HCT116 (cell line): ENCODE measurements around the gene NPFFR1. TPM values are rescaled to one million over a fixed set of nuclear protein-coding genes. Genes with fewer than 3 reads are reported as not detected.

Experiments used
- ATAC-seq: fragments of 200-7000 bp; cut with Tn5 transposase; 2 replicates; pipeline ENCODE4 v1.9.1; 2020; ENCODE audit warnings: mild to moderate bottlenecking, moderate library complexity
- BruUV-seq: library from RNA; stranded (reverse); fragments of 400-500 nt; replicated peaks from 2 replicates; lab custom pipeline; 2021; lab: Mats Ljungman, UMichigan
- CTCF ChIA-PET: fragments of 300-600 bp; sonication (Branson Sonifier 250); formaldehyde crosslinking; loops from one replicate; lab custom pipeline; 2021; ENCODE audit warnings: antibody characterized with exemption; lab: Charles Lee
- POLR2A ChIA-PET: fragments of 300-600, 350-600 bp; sonication (Branson Sonifier 250); formaldehyde crosslinking; loops from one replicate; lab custom pipeline; 2021; ENCODE audit warnings: antibody characterized with exemption; lab: Charles Lee
- RAD21 ChIA-PET, 2 experiments: fragments of 300-600 bp; sonication (Branson Sonifier 250); formaldehyde crosslinking; loops; one replicate each; lab custom pipeline; 2023; ENCODE audit warnings: low total read pairs in 2 of 2; ENCODE audit not compliant: uncharacterized antibody in 2 of 2, unreplicated experiment in 2 of 2, low non-redundant PET in 1 of 2; lab: Charles Lee
- DNase-seq: peaks from one replicate; pipeline ENCODE4 v3.0.0-alpha.2; 2010; ENCODE audit warnings: low read depth, low spot score
- H2AFZ ChIP-seq: fragments of 200-600 bp; shearing (Covaris generic), sonication (generic); 2 replicates; pipeline ENCODE4 v1.6.1; 2017; ENCODE audit warnings: low read depth, mixed run types, mixed read lengths, antibody characterized with exemption, low read length; ENCODE audit not compliant: poor library complexity, severe bottlenecking
- H3K27ac ChIP-seq: 2 replicates; pipeline ENCODE4 v1.5.1; 2012; ENCODE audit warnings: low read depth, low read length
- H3K27me3 ChIP-seq: fragments of 200-600 bp; sonication (generic); 2 replicates; pipeline ENCODE4 v1.6.1; 2016; ENCODE audit warnings: mixed run types, low read length, mixed read lengths; ENCODE audit not compliant: insufficient read depth
- H3K36me3 ChIP-seq, 2 experiments: fragments of 200-500 bp in 1 of 2; fragments of 200-600 bp in 1 of 2; sonication (Bioruptor generic) in 1 of 2; sonication (generic) in 1 of 2; 2 replicates each; pipeline versions ENCODE4 v1.5.1 to v1.6.1; 2014 to 2016; ENCODE audit warnings: low read length in 2 of 2, inconsistent platforms in 1 of 2, mixed read lengths in 1 of 2, mixed run types in 1 of 2; ENCODE audit not compliant: insufficient read depth in 2 of 2, control insufficient read depth in 1 of 2
- H3K4me1 ChIP-seq, 2 experiments: fragments of 200-600 bp in 1 of 2; sonication (generic) in 1 of 2; 2 replicates each; pipeline versions ENCODE4 v1.5.1 to v1.6.1; 2012 to 2017; ENCODE audit warnings: low read length in 2 of 2, inconsistent platforms in 1 of 2, mild to moderate bottlenecking in 1 of 2, mixed read lengths in 1 of 2, mixed run types in 1 of 2, moderate library complexity in 1 of 2; ENCODE audit not compliant: insufficient read depth in 2 of 2, control insufficient read depth in 1 of 2
- H3K4me2 ChIP-seq: fragments of 200-600 bp; sonication (generic); 2 replicates; pipeline ENCODE4 v1.6.1; 2017; ENCODE audit warnings: mixed run types, low read length, mixed read lengths
- H3K4me3 ChIP-seq, 2 experiments: fragments of 200-600 bp in 1 of 2; sonication (generic) in 1 of 2; replicated peaks in 1 of 2; 2 replicates each; pipeline ENCODE4 v1.5.1; 2011 to 2016; ENCODE audit warnings: low read length in 2 of 2, control low read depth in 1 of 2, low read depth in 1 of 2, mild to moderate bottlenecking in 1 of 2, mixed read lengths in 1 of 2, mixed run types in 1 of 2
- H3K79me2 ChIP-seq: fragments of 200-600 bp; sonication (generic); 2 replicates; pipeline ENCODE4 v1.6.1; 2017; ENCODE audit warnings: mild to moderate bottlenecking, mixed run types, low read length, moderate library complexity, mixed read lengths; ENCODE audit not compliant: insufficient read depth
- H3K9ac ChIP-seq: fragments of 200-600 bp; sonication (generic); 2 replicates; pipeline ENCODE4 v1.6.1; 2016; ENCODE audit warnings: low read length, mixed read lengths
- H3K9me2 ChIP-seq: fragments of 200-600 bp; sonication (generic), shearing (Covaris generic); 2 replicates; pipeline ENCODE4 v1.6.1; 2017; ENCODE audit warnings: mixed run types, mild to moderate bottlenecking, moderate library complexity; ENCODE audit not compliant: insufficient read depth
- H3K9me3 ChIP-seq, 2 experiments: fragments of 200-500 bp in 1 of 2; fragments of 200-600 bp in 1 of 2; sonication (Bioruptor generic) in 1 of 2; sonication (generic) in 1 of 2; 2 replicates each; pipeline ENCODE4 v1.6.1; 2014 to 2017; ENCODE audit warnings: low read length in 2 of 2, mixed read lengths in 2 of 2, inconsistent platforms in 1 of 2, low read depth in 1 of 2, mild to moderate bottlenecking in 1 of 2, mixed run types in 1 of 2, moderate library complexity in 1 of 2; ENCODE audit not compliant: control insufficient read depth in 1 of 2, insufficient read depth in 1 of 2
- H4K20me1 ChIP-seq: fragments of 200-600 bp; sonication (generic), shearing (Covaris generic); 2 replicates; pipeline ENCODE4 v1.6.1; 2017; ENCODE audit warnings: mixed run types, mild to moderate bottlenecking, moderate library complexity; ENCODE audit not compliant: insufficient read depth
- ATF3 ChIP-seq: IDR thresholded peaks from 2 replicates; pipeline ENCODE4 v1.6.1; 2012
- CBX3 ChIP-seq: IDR thresholded peaks from 2 replicates; pipeline ENCODE4 v1.6.1; 2012; ENCODE audit warnings: low read depth
- CEBPB ChIP-seq: IDR thresholded peaks from 2 replicates; pipeline ENCODE4 v1.6.1; 2012; ENCODE audit warnings: low read depth
- CTCF ChIP-seq, 3 experiments: fragments of 200-600 bp in 1 of 3; sonication (generic) in 1 of 3; IDR thresholded peaks in 2 of 3; conservative IDR thresholded peaks in 1 of 3; 2 replicates each; pipeline ENCODE4 v1.5.1; 2012 to 2017; ENCODE audit warnings: low read depth in 2 of 3, low read length in 2 of 3, antibody characterized with exemption in 1 of 3, borderline replicate concordance in 1 of 3, control low read depth in 1 of 3, mild to moderate bottlenecking in 1 of 3, mixed read lengths in 1 of 3, mixed run types in 1 of 3, moderate library complexity in 1 of 3; ENCODE audit not compliant: insufficient read depth in 1 of 3
- EGR1 ChIP-seq: IDR thresholded peaks from 2 replicates; pipeline ENCODE4 v1.6.1; 2012; ENCODE audit warnings: low read depth
- ELF1 ChIP-seq: IDR thresholded peaks from 2 replicates; pipeline ENCODE4 v1.6.1; 2012; ENCODE audit warnings: low read depth, borderline replicate concordance
- EZH2 ChIP-seq: fragments of 200-600 bp; sonication (generic); IDR thresholded peaks from 2 replicates; pipeline ENCODE4 v1.6.1; 2017; ENCODE audit warnings: antibody characterized with exemption, mixed run types
- JUND ChIP-seq: IDR thresholded peaks from 2 replicates; pipeline ENCODE4 v1.6.1; 2012
- MAX ChIP-seq: IDR thresholded peaks from 2 replicates; pipeline ENCODE4 v1.6.1; 2012
- POLR2AphosphoS5 ChIP-seq: IDR thresholded peaks from 2 replicates; pipeline ENCODE4 v1.6.1; 2011; ENCODE audit warnings: mild to moderate bottlenecking, low read depth, low read length, moderate library complexity
- RAD21 ChIP-seq: IDR thresholded peaks from 2 replicates; pipeline ENCODE4 v1.6.1; 2012; ENCODE audit warnings: low read depth, mild to moderate bottlenecking
- REST ChIP-seq: IDR thresholded peaks from 2 replicates; pipeline ENCODE4 v1.6.1; 2012; ENCODE audit warnings: low read depth
- SIN3A ChIP-seq: IDR thresholded peaks from 2 replicates; pipeline ENCODE4 v1.6.1; 2012; ENCODE audit warnings: low read depth
- SP1 ChIP-seq: IDR thresholded peaks from 2 replicates; pipeline ENCODE4 v1.6.1; 2012; ENCODE audit warnings: low read depth
- SRF ChIP-seq: IDR thresholded peaks from 2 replicates; pipeline ENCODE4 v1.6.1; 2012; ENCODE audit warnings: low read depth
- TCF7L2 ChIP-seq: IDR thresholded peaks from 2 replicates; pipeline ENCODE4 v1.7.0; 2011; ENCODE audit warnings: borderline replicate concordance, inconsistent platforms; ENCODE audit not compliant: insufficient read depth, insufficient read length; ENCODE audit errors: extremely low read depth
- YY1 ChIP-seq: IDR thresholded peaks from 2 replicates; pipeline ENCODE4 v1.6.1; 2011; ENCODE audit warnings: low read length, low read depth, moderate library complexity, mild to moderate bottlenecking; ENCODE audit not compliant: insufficient replicate concordance; ENCODE audit errors: extremely low read depth
- ZBTB33 ChIP-seq: IDR thresholded peaks from 2 replicates; pipeline ENCODE4 v1.6.1; 2011; ENCODE audit warnings: mild to moderate bottlenecking, low read length, moderate library complexity; ENCODE audit not compliant: insufficient replicate concordance; ENCODE audit errors: extremely low read depth
- ZFX ChIP-seq: fragments of 450-650 bp; IDR thresholded peaks from 2 replicates; pipeline ENCODE4 v1.6.1; 2017
- ZNF274 ChIP-seq: fragments of 200-500 bp; sonication (Bioruptor generic); IDR thresholded peaks from 2 replicates; pipeline ENCODE4 v1.6.1; 2014; ENCODE audit warnings: mild to moderate bottlenecking, low read depth, low read length, inconsistent platforms
- intact Hi-C: fragments of 100-400 bp; cut with micrococcal nuclease; formaldehyde crosslinking; loops from 2 replicates; pipeline ENCODE4 v1.10.0; 2022
- total RNA-seq: library from RNA; stranded (reverse); gene quantifications from one replicate; pipeline ENCODE4 v1.2.1, GENCODE V29; 2021; ENCODE audit not compliant: unreplicated experiment

The NPFFR1 gene
- total RNA-seq, 1 experiment from 2014 or later: 0.02 TPM

GRCh38 chr10:70258216-70258615, 25.6 kb downstream of the NPFFR1 start:
- no peaks in the 10 kb centered on the region for H3K79me2 ChIP-seq
- no peak for DNase-seq
- TF ChIP-seq ATF3 (no peak), ZNF274 (no peak), YY1 (no peak), CBX3 (no peak), ELF1 (no peak), REST (no peak), EZH2 (no peak), SP1 (no peak), ZFX (no peak), MAX (no peak), TCF7L2 (no peak), CTCF (IDR thresholded peaks at IDR 0.05 in 2 of 3, conservative IDR thresholded peaks at IDR 0.05 in 1 of 3; ENCODE audit: borderline replicate concordance in 1 of 3, insufficient read depth in 1 of 3, low read depth in 2 of 3, low read length in 2 of 3) (no peak), SRF (no peak), ZBTB33 (no peak), EGR1 (no peak), RAD21 (no peak), CEBPB (no peak), SIN3A (no peak), POLR2AphosphoS5 (no peak), JUND (no peak)
- ChIA-PET POLR2A (no interaction called here), RAD21 (no interaction called here), CTCF (no interaction called here)
- BruUV-seq: no TSS peak
- H2AFZ ChIP-seq: no peak overlapping the region
- no peaks in the 10 kb centered on the region for H3K9me2 ChIP-seq
- peaks cover 3 to 10% of the 10 kb centered on the region in 2 experiments; a peak in 2 of 4 replicates for H3K9me3 ChIP-seq
- peaks cover 19 to 37% of the 10 kb centered on the region in 2 experiments for H3K4me1 ChIP-seq
- no peak overlapping the region for H3K9ac ChIP-seq
- peaks cover 5% of the 10 kb centered on the region; the same call in 1 of the 2 replicates for H3K27me3 ChIP-seq
- no peak overlapping the region for H3K4me3 ChIP-seq
- H3K4me2 ChIP-seq: no peak overlapping the region
- H3K36me3 ChIP-seq: no peaks in the 10 kb centered on the region
- no peak for ATAC-seq
- no peak overlapping the region for H3K27ac ChIP-seq
- no peaks in the 10 kb centered on the region for H4K20me1 ChIP-seq
- intact Hi-C loops: no loop called here
